H9 (cell line): ENCODE results near the gene SEMA5A. TPM values are rescaled to one million over a fixed set of nuclear protein-coding genes. Genes with fewer than 3 reads are reported as not detected.

ENCODE experiments used
- DNase-seq: peaks from one replicate; pipeline ENCODE4 v3.0.0-alpha.2; 2017
- H2AFZ ChIP-seq: one replicate; pipeline ENCODE4 v1.6.1; 2013; ENCODE audit warnings: mild to moderate bottlenecking, low read length, control low read depth, moderate library complexity
- H2AK5ac ChIP-seq: 2 replicates; pipeline ENCODE4 v1.6.1; 2013; ENCODE audit warnings: low read length, control low read depth, mixed read lengths; ENCODE audit not compliant: insufficient read length
- H2BK120ac ChIP-seq: one replicate; pipeline ENCODE4 v1.6.1; 2013; ENCODE audit warnings: low read depth, mild to moderate bottlenecking, low read length, control low read depth, inconsistent platforms; ENCODE audit not compliant: poor library complexity, severe bottlenecking
- H2BK12ac ChIP-seq: 2 replicates; pipeline ENCODE4 v1.6.1; 2013; ENCODE audit warnings: low read length, control low read depth, mixed read lengths, low read depth; ENCODE audit not compliant: insufficient read length
- H2BK15ac ChIP-seq: 2 replicates; pipeline ENCODE4 v1.6.1; 2013; ENCODE audit warnings: low read depth, low read length, control low read depth
- H2BK20ac ChIP-seq: one replicate; pipeline ENCODE4 v1.6.1; 2013; ENCODE audit warnings: low read depth, mild to moderate bottlenecking, low read length, control low read depth, inconsistent platforms; ENCODE audit not compliant: poor library complexity, severe bottlenecking
- H2BK5ac ChIP-seq: 2 replicates; pipeline ENCODE4 v1.6.1; 2013; ENCODE audit warnings: low read length, control low read depth, mixed read lengths; ENCODE audit not compliant: insufficient read length
- H3K14ac ChIP-seq: 2 replicates; pipeline ENCODE4 v1.6.1; 2013; ENCODE audit warnings: low read length, control low read depth; ENCODE audit not compliant: insufficient read depth
- H3K18ac ChIP-seq: 2 replicates; pipeline ENCODE4 v1.6.1; 2013; ENCODE audit warnings: low read depth, mild to moderate bottlenecking, mixed read lengths, low read length, control low read depth; ENCODE audit not compliant: insufficient read length
- H3K23ac ChIP-seq: 2 replicates; pipeline ENCODE4 v1.6.1; 2013; ENCODE audit warnings: low read length, control low read depth, mixed read lengths, low read depth; ENCODE audit not compliant: insufficient read length
- H3K23me2 ChIP-seq: 2 replicates; pipeline ENCODE4 v1.6.1; 2013; ENCODE audit warnings: low read depth, mild to moderate bottlenecking, mixed read lengths, low read length, control low read depth; ENCODE audit not compliant: insufficient read length, poor library complexity, severe bottlenecking
- H3K27ac ChIP-seq: 2 replicates; pipeline ENCODE4 v1.5.1; 2013; ENCODE audit warnings: low read length, control low read depth, mixed read lengths, low read depth; ENCODE audit not compliant: insufficient read length
- H3K27me3 ChIP-seq: 2 replicates; pipeline ENCODE4 v1.6.1; 2013; ENCODE audit warnings: low read length, control low read depth, inconsistent platforms; ENCODE audit not compliant: insufficient read depth
- H3K4ac ChIP-seq: 2 replicates; pipeline ENCODE4 v1.6.1; 2013; ENCODE audit warnings: low read depth, mild to moderate bottlenecking, control low read depth, inconsistent platforms, low read length, moderate library complexity
- H3K4me1 ChIP-seq: 2 replicates; pipeline ENCODE4 v1.6.1; 2013; ENCODE audit warnings: low read length, control low read depth, inconsistent platforms; ENCODE audit not compliant: insufficient read depth
- H3K4me2 ChIP-seq: 2 replicates; pipeline ENCODE4 v1.6.1; 2013; ENCODE audit warnings: low read length, control low read depth, mixed read lengths; ENCODE audit not compliant: insufficient read length, insufficient read depth
- H3K56ac ChIP-seq: 2 replicates; pipeline ENCODE4 v1.6.1; 2013; ENCODE audit warnings: low read depth, mild to moderate bottlenecking, mixed read lengths, low read length, control low read depth; ENCODE audit not compliant: insufficient read length
- H3K79me1 ChIP-seq: 2 replicates; pipeline ENCODE4 v1.6.1; 2013; ENCODE audit warnings: low read depth, mild to moderate bottlenecking, moderate library complexity, low read length, control low read depth, inconsistent platforms; ENCODE audit not compliant: insufficient read depth, poor library complexity, severe bottlenecking
- H3K79me2 ChIP-seq: 2 replicates; pipeline ENCODE4 v1.6.1; 2013; ENCODE audit warnings: low read length, control low read depth, inconsistent platforms; ENCODE audit not compliant: insufficient read depth
- H3K9ac ChIP-seq: 2 replicates; pipeline ENCODE4 v1.6.1; 2013; ENCODE audit warnings: low read length, control low read depth, mixed read lengths; ENCODE audit not compliant: insufficient read length; ENCODE audit errors: extremely low read depth
- H3K9me3 ChIP-seq: one replicate; pipeline ENCODE4 v1.6.1; 2013; ENCODE audit warnings: low read depth, low read length, inconsistent platforms; ENCODE audit not compliant: control insufficient read depth
- H3T11ph ChIP-seq: one replicate; pipeline ENCODE4 v1.6.1; 2013; ENCODE audit warnings: mild to moderate bottlenecking, low read length, control low read depth, inconsistent platforms
- H4K20me1 ChIP-seq: one replicate; pipeline ENCODE4 v1.6.1; 2013; ENCODE audit not compliant: control insufficient read depth, insufficient read length, insufficient read depth
- H4K5ac ChIP-seq: 2 replicates; pipeline ENCODE4 v1.6.1; 2013; ENCODE audit warnings: low read depth, mild to moderate bottlenecking, mixed read lengths, low read length, control low read depth; ENCODE audit not compliant: insufficient read length
- H4K8ac ChIP-seq: replicated peaks from 2 replicates; pipeline ENCODE4 v1.6.1; 2013; ENCODE audit warnings: low read length, control low read depth, mixed read lengths, low read depth; ENCODE audit not compliant: insufficient read length
- H4K91ac ChIP-seq: 2 replicates; pipeline ENCODE4 v1.6.1; 2013; ENCODE audit warnings: low read depth, mild to moderate bottlenecking, moderate library complexity, mixed read lengths, low read length, control low read depth; ENCODE audit not compliant: insufficient read length
- H3K27ac Mint-ChIP-seq, 3 experiments: 2 replicates in 2 of 3; 3 replicates in 1 of 3; pipeline ENCODE4 v1.8.0; 2020 to 2021; ENCODE audit warnings: mixed read lengths in 3 of 3, mild to moderate bottlenecking in 1 of 3, moderate library complexity in 1 of 3
- H3K27me3 Mint-ChIP-seq: 2 replicates; pipeline ENCODE4 v1.8.0; 2021; ENCODE audit warnings: low read depth, mild to moderate bottlenecking, moderate library complexity, mixed read lengths
- H3K36me3 Mint-ChIP-seq, 3 experiments: 2 replicates in 2 of 3; 3 replicates in 1 of 3; pipeline ENCODE4 v1.8.0; 2020 to 2021; ENCODE audit warnings: low read depth in 3 of 3, mixed read lengths in 3 of 3; ENCODE audit not compliant: insufficient read depth in 1 of 3
- H3K4me1 Mint-ChIP-seq, 2 experiments: 2 replicates each; pipeline ENCODE4 v1.8.0; 2020; ENCODE audit warnings: mixed read lengths in 2 of 2
- H3K4me3 Mint-ChIP-seq, 2 experiments: 2 replicates in 1 of 2; 3 replicates in 1 of 2; pipeline ENCODE4 v1.8.0; 2020 to 2021; ENCODE audit warnings: mild to moderate bottlenecking in 2 of 2, mixed read lengths in 2 of 2, moderate library complexity in 1 of 2
- H3K9me3 Mint-ChIP-seq, 2 experiments: 2 replicates in 1 of 2; 3 replicates in 1 of 2; pipeline ENCODE4 v1.8.0; 2020; ENCODE audit warnings: mild to moderate bottlenecking in 2 of 2, mixed read lengths in 2 of 2, moderate library complexity in 1 of 2
- WGBS: extraction: QIAGEN DNeasy Blood & Tissue Kit; methylation state at CpG from one replicate; pipeline ENCODE4 v1.1.7; 2013; ENCODE audit warnings: missing lambda C conversion rate, low lambda C conversion rate, mixed read lengths; ENCODE audit not compliant: insufficient read length; ENCODE audit errors: extremely low coverage; 5-methylcytosine and 5-hydroxymethylcytosine counted together
- total RNA-seq: library from RNA; stranded (reverse); gene quantifications from 2 replicates; pipeline ENCODE4 v1.2.1, GENCODE V29; 2021
- TF ChIP-seq, protein P1 (sequence below): fragments of 200-600 bp; sonication (generic); conservative IDR thresholded peaks from 3 replicates; pipeline ENCODE4 v1.8.0; 2021; ENCODE audit warnings: antibody characterized with exemption, mild to moderate bottlenecking

Gene SEMA5A
- total RNA-seq, 1 experiment from 2014 or later = 4.3 TPM

DNA sequence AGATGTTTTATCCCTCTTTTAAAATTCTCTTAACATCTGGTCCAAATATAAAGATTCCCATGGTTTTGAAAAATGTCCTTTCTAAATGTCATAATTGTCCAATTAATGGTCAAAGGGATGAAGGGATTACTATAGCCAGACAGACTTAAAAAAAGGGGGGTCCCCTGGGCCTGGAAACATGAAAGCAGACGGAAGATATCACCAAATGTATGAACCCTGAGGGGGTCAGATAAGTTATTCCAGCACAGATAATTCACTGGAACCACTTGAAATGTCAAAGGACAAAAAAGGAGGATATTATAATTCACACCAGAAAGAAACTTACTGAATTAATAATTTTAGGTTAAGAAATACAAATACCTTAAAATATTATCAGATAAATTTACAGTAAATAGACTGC, 155.8 kb downstream of the SEMA5A start:
- H2AFZ ChIP-seq = no peak overlapping the region
- no peaks in the 10 kb centered on the region for H3K27me3 Mint-ChIP-seq
- no peak overlapping the region for H4K8ac ChIP-seq
- no peak overlapping the region for H2AK5ac ChIP-seq
- no peak overlapping the region for H3K18ac ChIP-seq
- H3K79me1 ChIP-seq = no peaks in the 10 kb centered on the region
- H3K9ac ChIP-seq = no peak overlapping the region
- H4K91ac ChIP-seq = no peak overlapping the region
- H4K20me1 ChIP-seq = no peaks in the 10 kb centered on the region
- no peaks in the 10 kb centered on the region for H3K9me3 Mint-ChIP-seq
- no peak overlapping the region for H2BK20ac ChIP-seq
- no peak overlapping the region for H3K27ac Mint-ChIP-seq
- peaks cover 8 to 9% of the 10 kb centered on the region in 2 experiments for H3K4me1 Mint-ChIP-seq
- no peak overlapping the region for H4K5ac ChIP-seq
- TF ChIP-seq, protein P1, sequence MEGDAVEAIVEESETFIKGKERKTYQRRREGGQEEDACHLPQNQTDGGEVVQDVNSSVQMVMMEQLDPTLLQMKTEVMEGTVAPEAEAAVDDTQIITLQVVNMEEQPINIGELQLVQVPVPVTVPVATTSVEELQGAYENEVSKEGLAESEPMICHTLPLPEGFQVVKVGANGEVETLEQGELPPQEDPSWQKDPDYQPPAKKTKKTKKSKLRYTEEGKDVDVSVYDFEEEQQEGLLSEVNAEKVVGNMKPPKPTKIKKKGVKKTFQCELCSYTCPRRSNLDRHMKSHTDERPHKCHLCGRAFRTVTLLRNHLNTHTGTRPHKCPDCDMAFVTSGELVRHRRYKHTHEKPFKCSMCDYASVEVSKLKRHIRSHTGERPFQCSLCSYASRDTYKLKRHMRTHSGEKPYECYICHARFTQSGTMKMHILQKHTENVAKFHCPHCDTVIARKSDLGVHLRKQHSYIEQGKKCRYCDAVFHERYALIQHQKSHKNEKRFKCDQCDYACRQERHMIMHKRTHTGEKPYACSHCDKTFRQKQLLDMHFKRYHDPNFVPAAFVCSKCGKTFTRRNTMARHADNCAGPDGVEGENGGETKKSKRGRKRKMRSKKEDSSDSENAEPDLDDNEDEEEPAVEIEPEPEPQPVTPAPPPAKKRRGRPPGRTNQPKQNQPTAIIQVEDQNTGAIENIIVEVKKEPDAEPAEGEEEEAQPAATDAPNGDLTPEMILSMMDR = no peak
- H3K79me2 ChIP-seq = no peaks in the 10 kb centered on the region
- H3K9me3 ChIP-seq = no peaks in the 10 kb centered on the region
- H2BK12ac ChIP-seq = no peak overlapping the region
- no peak overlapping the region for H2BK5ac ChIP-seq
- H2BK120ac ChIP-seq = no peak overlapping the region
- H3K36me3 Mint-ChIP-seq = no peaks in the 10 kb centered on the region
- no peak overlapping the region for H3T11ph ChIP-seq
- no peak overlapping the region for H3K4ac ChIP-seq
- H2BK15ac ChIP-seq = no peak overlapping the region
- WGBS = no CpG with 5 or more reads among the region's 1 CpG
- H3K4me1 ChIP-seq = no peaks in the 10 kb centered on the region
- H3K23me2 ChIP-seq = no peaks in the 10 kb centered on the region
- H3K27me3 ChIP-seq = no peaks in the 10 kb centered on the region
- DNase-seq = no peak
- no peak overlapping the region for H3K27ac ChIP-seq
- H3K4me3 Mint-ChIP-seq = no peak overlapping the region
- H3K14ac ChIP-seq = no peak overlapping the region
- H3K23ac ChIP-seq = no peak overlapping the region
- H3K56ac ChIP-seq = no peak overlapping the region
- no peak overlapping the region for H3K4me2 ChIP-seq
